Measurements from ENCODE around the gene MAPKAP1. TPM values are rescaled to one million over a fixed set of nuclear protein-coding genes. Genes with fewer than 3 reads are reported as not detected.
"Not testable (repeated sequence)": the region's sequence is repeated elsewhere in the genome, so short reads cannot be mapped to it uniquely, and the experiment has no call there.

Gene MAPKAP1
- total RNA-seq, 1 experiment from 2014 or later, result 55.5 TPM

DNA sequence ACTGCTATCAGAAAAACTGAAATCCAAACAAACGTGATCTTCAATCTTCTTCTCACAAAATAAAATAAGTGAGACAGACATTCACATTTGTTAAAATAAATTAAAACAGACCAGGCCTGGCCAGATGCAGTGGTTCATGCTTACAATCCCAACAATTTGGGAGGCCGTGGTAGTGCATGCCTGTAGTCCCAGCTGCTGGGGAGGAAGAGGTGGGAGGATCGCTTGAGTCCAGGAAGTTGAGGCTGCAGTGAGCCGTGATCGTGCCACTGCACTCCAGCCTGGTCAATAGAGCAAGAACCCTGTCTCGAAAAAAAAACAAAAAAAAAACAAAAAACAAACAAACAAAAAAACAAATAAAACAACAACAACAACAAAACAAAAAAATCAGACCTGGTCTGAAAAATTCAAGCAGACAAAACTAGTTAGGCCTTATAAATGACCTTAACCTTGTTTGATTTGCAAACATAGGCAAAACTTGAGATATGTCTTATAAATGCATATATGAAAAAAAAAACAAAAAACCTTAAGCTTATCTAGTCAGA is 10.8 kb downstream of the MAPKAP1 start:
- no TSS peak for BruUV-seq (replicated peaks)
- CTCF ChIA-PET, result no interaction called here
- H3K27me3 Mint-ChIP-seq (ENCODE audit: unreplicated experiment), result no peaks in the 10 kb centered on the region
- H3K4me3 Mint-ChIP-seq (ENCODE audit: low read depth, unreplicated experiment), result no peak overlapping the region
- DNase-seq, result no peak
- no peak overlapping the region for H3K27ac Mint-ChIP-seq (ENCODE audit: unreplicated experiment)
- H3K36me3 Mint-ChIP-seq (ENCODE audit: insufficient read depth, unreplicated experiment), result no peaks in the 10 kb centered on the region
- no peaks in the 10 kb centered on the region for H3K9me3 Mint-ChIP-seq (ENCODE audit: low read depth, unreplicated experiment)
- intact Hi-C loops (cut with micrococcal nuclease; ENCODE audit: unreplicated experiment), result no loop called here
- H3K4me1 Mint-ChIP-seq (ENCODE audit: low read depth, unreplicated experiment), result no peaks in the 10 kb centered on the region
- TF ChIP-seq, protein P1, sequence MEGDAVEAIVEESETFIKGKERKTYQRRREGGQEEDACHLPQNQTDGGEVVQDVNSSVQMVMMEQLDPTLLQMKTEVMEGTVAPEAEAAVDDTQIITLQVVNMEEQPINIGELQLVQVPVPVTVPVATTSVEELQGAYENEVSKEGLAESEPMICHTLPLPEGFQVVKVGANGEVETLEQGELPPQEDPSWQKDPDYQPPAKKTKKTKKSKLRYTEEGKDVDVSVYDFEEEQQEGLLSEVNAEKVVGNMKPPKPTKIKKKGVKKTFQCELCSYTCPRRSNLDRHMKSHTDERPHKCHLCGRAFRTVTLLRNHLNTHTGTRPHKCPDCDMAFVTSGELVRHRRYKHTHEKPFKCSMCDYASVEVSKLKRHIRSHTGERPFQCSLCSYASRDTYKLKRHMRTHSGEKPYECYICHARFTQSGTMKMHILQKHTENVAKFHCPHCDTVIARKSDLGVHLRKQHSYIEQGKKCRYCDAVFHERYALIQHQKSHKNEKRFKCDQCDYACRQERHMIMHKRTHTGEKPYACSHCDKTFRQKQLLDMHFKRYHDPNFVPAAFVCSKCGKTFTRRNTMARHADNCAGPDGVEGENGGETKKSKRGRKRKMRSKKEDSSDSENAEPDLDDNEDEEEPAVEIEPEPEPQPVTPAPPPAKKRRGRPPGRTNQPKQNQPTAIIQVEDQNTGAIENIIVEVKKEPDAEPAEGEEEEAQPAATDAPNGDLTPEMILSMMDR (IDR thresholded peaks at IDR 0.05; ENCODE audit: unreplicated experiment), result no peak

DNA sequence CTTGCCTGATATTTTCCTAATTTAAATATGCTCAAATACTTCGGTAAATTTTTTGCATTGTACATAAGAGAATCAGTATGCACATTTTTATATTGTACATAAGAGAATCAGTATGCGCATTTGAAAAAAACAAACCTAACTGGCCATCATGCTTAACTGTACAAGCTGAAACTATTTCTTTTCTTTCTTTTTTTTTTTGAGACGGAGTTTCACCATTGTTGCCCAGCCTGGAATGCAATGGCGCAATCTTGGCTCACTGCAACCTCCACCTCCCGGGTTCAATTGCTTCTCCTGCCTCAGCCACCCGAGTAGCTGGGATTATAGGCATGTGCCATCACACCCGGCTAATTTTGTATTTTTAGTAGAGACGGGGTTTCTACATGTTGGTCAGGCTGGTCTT is 11.5 kb downstream of the MAPKAP1 start:
- intact Hi-C loops (cut with micrococcal nuclease; ENCODE audit: unreplicated experiment); H3K27ac Mint-ChIP-seq (ENCODE audit: unreplicated experiment); H3K4me1 Mint-ChIP-seq (ENCODE audit: low read depth, unreplicated experiment); CTCF ChIA-PET; H3K4me3 Mint-ChIP-seq (ENCODE audit: low read depth, unreplicated experiment); H3K27me3 Mint-ChIP-seq (ENCODE audit: unreplicated experiment); H3K9me3 Mint-ChIP-seq (ENCODE audit: low read depth, unreplicated experiment); BruUV-seq (replicated peaks); DNase-seq; H3K36me3 Mint-ChIP-seq (ENCODE audit: insufficient read depth, unreplicated experiment): not testable (repeated sequence)

DNA sequence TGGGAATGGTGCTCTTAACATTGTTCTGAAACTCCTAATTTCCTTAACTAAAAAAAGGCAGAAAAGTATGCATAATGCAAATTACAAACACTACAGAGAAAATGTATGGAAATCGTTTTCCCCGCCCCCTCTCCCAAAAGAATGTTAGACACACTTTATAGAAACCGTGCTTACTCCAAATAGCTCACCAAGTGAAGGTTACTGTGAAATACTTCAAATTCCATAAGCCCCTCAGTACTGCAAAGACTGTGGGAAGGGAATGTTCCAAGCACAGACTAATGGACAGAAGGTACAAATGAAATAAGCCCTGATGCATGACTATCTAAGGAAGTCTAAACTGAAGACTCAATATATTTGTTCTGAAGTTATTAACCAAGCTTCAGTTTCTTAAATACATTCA is 12.5 kb downstream of the MAPKAP1 start:
- TF ChIP-seq, protein P1 (IDR thresholded peaks at IDR 0.05; ENCODE audit: unreplicated experiment), result no peak
- CTCF ChIA-PET, result no interaction called here
- Mint-ChIP-seq H3K27me3 (ENCODE audit: unreplicated experiment) (no peaks in the 10 kb centered on the region), H3K4me3 (ENCODE audit: low read depth, unreplicated experiment) (no peak overlapping the region), H3K27ac (ENCODE audit: unreplicated experiment) (no peak overlapping the region), H3K36me3 (ENCODE audit: insufficient read depth, unreplicated experiment) (no peaks in the 10 kb centered on the region), H3K9me3 (ENCODE audit: low read depth, unreplicated experiment) (no peaks in the 10 kb centered on the region), H3K4me1 (ENCODE audit: low read depth, unreplicated experiment) (no peaks in the 10 kb centered on the region)
- no peak for DNase-seq
- intact Hi-C loops (cut with micrococcal nuclease; ENCODE audit: unreplicated experiment), result no loop called here
- BruUV-seq (replicated peaks), result no TSS peak

DNA sequence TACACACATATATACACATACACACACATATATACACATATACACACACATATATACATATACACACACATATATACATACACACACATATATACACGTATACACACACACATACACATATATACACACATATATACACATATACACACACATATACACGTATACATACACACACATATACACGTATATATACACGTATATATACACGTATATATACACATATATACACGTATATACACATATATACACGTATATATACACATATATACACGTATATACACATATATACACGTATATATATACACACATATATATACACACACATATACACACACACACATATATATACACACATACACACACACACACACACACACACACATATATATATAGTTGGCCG is 13.5 kb downstream of the MAPKAP1 start:
- intact Hi-C loops (cut with micrococcal nuclease; ENCODE audit: unreplicated experiment); H3K27me3 Mint-ChIP-seq (ENCODE audit: unreplicated experiment); H3K9me3 Mint-ChIP-seq (ENCODE audit: low read depth, unreplicated experiment); H3K27ac Mint-ChIP-seq (ENCODE audit: unreplicated experiment); H3K36me3 Mint-ChIP-seq (ENCODE audit: insufficient read depth, unreplicated experiment); CTCF ChIA-PET; H3K4me3 Mint-ChIP-seq (ENCODE audit: low read depth, unreplicated experiment); BruUV-seq (replicated peaks); H3K4me1 Mint-ChIP-seq (ENCODE audit: low read depth, unreplicated experiment); DNase-seq: not testable (repeated sequence)

DNA sequence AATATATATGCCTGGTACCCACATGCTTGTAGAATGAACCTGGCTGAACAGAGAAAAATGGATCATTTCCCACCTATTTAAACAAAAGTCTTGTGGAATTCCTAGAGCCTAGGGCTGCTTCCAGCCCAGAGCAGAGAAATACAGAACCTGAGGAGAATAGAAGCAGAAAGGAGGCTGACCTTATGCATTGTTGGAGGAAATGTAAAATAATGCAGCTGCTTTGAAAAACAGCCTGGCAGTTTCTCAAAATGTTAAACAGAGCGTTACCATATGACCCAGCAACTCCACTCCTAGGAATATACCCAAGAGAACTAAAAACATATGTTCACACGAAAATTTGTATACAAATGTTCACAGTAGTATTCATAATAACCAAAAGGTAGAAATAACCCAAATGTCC is 15.1 kb downstream of the MAPKAP1 start:
- BruUV-seq (replicated peaks), result no TSS peak
- CTCF ChIA-PET, result no interaction called here
- no peak for DNase-seq
- H3K36me3 Mint-ChIP-seq (ENCODE audit: insufficient read depth, unreplicated experiment), result no peaks in the 10 kb centered on the region
- no peak overlapping the region for H3K27ac Mint-ChIP-seq (ENCODE audit: unreplicated experiment)
- no peaks in the 10 kb centered on the region for H3K4me1 Mint-ChIP-seq (ENCODE audit: low read depth, unreplicated experiment)
- TF ChIP-seq, protein P1 (IDR thresholded peaks at IDR 0.05; ENCODE audit: unreplicated experiment), result no peak
- no peaks in the 10 kb centered on the region for H3K27me3 Mint-ChIP-seq (ENCODE audit: unreplicated experiment)
- H3K4me3 Mint-ChIP-seq (ENCODE audit: low read depth, unreplicated experiment), result no peak overlapping the region
- intact Hi-C loops (cut with micrococcal nuclease; ENCODE audit: unreplicated experiment), result no loop called here
- no peaks in the 10 kb centered on the region for H3K9me3 Mint-ChIP-seq (ENCODE audit: low read depth, unreplicated experiment)

All from Calu3 (cell line).